Activated T-helper 2 cell treated with anti-CD3 and anti-CD28 coated beads, Interferon-gamma antibody, Interleukin-2, Interleukin-4, amounts not matched to agents 10 μg/mL and 5 μg/mL and 100 μg/mL, durations not matched to agents 14 hours and 24 hours and 36 hours (primary cell): ENCODE results near the gene AGAP1. TPM values are rescaled to one million over a fixed set of nuclear protein-coding genes. Genes with fewer than 3 reads are reported as not detected.

Experiments
- DNase-seq: peaks from one replicate; pipeline ENCODE4 v3.0.0; 2021; ENCODE audit warnings: low spot score
- H3K27ac Mint-ChIP-seq: one replicate; pipeline ENCODE4 v1.8.0; 2021; ENCODE audit warnings: mixed read lengths
- H3K27me3 Mint-ChIP-seq: one replicate; pipeline ENCODE4 v1.8.0; 2021; ENCODE audit warnings: low read depth, mixed read lengths
- H3K36me3 Mint-ChIP-seq: one replicate; pipeline ENCODE4 v1.8.0; 2021; ENCODE audit warnings: low read depth, mixed read lengths
- H3K4me1 Mint-ChIP-seq: one replicate; pipeline ENCODE4 v1.8.0; 2021; ENCODE audit warnings: low read depth, mixed read lengths
- H3K4me3 Mint-ChIP-seq: one replicate; pipeline ENCODE4 v1.8.0; 2021; ENCODE audit warnings: low read depth, mild to moderate bottlenecking, moderate library complexity, mixed read lengths
- H3K9me3 Mint-ChIP-seq: one replicate; pipeline ENCODE4 v1.8.0; 2021; ENCODE audit warnings: mixed read lengths
- intact Hi-C: fragments of 100-400 bp; cut with micrococcal nuclease; formaldehyde crosslinking; loops from one replicate; pipeline ENCODE4 v1.15.1; 2023
- total RNA-seq: library from RNA; stranded (reverse); gene quantifications from 2 replicates; pipeline ENCODE4 v1.2.3, GENCODE V29; 2022

AGAP1 gene
- total RNA-seq, 1 donor from 2014 or later, result 1.8 TPM

DNA sequence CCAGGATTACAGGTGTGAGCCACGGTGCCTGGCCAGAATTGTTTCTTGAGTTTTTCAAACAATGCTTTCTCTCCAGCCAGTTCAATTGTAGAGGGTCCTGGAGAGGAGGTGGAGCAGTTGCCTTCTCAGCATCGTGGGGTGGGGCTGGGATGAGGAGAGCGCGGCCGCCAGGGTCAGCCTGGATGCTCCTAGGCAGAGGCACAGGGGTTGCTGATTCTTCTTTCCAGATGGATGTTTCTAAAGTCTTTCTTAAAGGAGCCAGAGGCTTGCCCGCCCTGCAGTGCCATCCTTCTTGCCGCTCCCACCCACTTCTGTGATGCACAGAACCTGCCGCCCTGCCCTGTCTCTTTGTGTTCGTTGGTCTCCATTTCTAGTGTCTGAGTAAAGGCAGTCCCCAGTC is 61.1 kb downstream of the AGAP1 start:
- no peaks in the 10 kb centered on the region for H3K9me3 Mint-ChIP-seq
- DNase-seq, result no peak
- no peaks in the 10 kb centered on the region for H3K4me1 Mint-ChIP-seq
- no peak overlapping the region for H3K27ac Mint-ChIP-seq
- intact Hi-C loops, result no loop called here
- no peak overlapping the region for H3K4me3 Mint-ChIP-seq
- peaks cover 5% of the 10 kb centered on the region for H3K27me3 Mint-ChIP-seq
- no peaks in the 10 kb centered on the region for H3K36me3 Mint-ChIP-seq

DNA sequence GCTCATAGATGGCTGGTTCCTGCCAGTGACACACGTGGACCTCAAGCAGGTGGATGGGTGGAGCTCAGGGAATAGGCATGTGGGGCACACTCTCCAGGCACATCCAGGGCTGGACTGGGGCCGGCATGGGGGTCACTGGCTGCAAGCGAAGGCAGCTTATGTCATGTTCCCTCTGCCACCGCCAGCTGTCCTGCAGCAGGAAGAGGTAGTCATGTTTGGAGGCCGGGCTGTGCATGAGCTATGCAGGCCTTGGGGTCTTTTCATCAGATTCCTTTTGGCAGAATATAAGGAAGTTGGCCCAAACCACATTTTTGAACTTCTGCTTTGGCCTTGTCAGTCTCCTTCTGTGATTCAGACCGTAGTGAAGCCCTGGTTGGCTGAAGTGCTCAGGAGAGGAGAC is 61.5 kb downstream of the AGAP1 start:
- no peaks in the 10 kb centered on the region for H3K4me1 Mint-ChIP-seq
- no peak overlapping the region for H3K4me3 Mint-ChIP-seq
- intact Hi-C loops, result no loop called here
- no peak for DNase-seq
- peaks cover 5% of the 10 kb centered on the region for H3K27me3 Mint-ChIP-seq
- H3K9me3 Mint-ChIP-seq, result no peaks in the 10 kb centered on the region
- H3K27ac Mint-ChIP-seq, result no peak overlapping the region
- no peaks in the 10 kb centered on the region for H3K36me3 Mint-ChIP-seq

- H3K4me1 Mint-ChIP-seq, result no peaks in the 10 kb centered on the region
- H3K27me3 Mint-ChIP-seq, result peaks cover 5% of the 10 kb centered on the region
- intact Hi-C loops, result no loop called here
- H3K36me3 Mint-ChIP-seq, result no peaks in the 10 kb centered on the region
- H3K4me3 Mint-ChIP-seq, result no peak overlapping the region
- DNase-seq, result no peak
- no peaks in the 10 kb centered on the region for H3K9me3 Mint-ChIP-seq
- no peak overlapping the region for H3K27ac Mint-ChIP-seq
Observed at GRCh38 chr2:235556086-235556485, 62.2 kb downstream of the AGAP1 start.

- intact Hi-C loops, result no loop called here
- no peaks in the 10 kb centered on the region for H3K9me3 Mint-ChIP-seq
- no peak overlapping the region for H3K27ac Mint-ChIP-seq
- H3K36me3 Mint-ChIP-seq, result no peaks in the 10 kb centered on the region
- H3K4me3 Mint-ChIP-seq, result no peak overlapping the region
- no peak for DNase-seq
- H3K4me1 Mint-ChIP-seq, result no peaks in the 10 kb centered on the region
- H3K27me3 Mint-ChIP-seq, result peaks cover 4% of the 10 kb centered on the region
Observed at GRCh38 chr2:235556901-235557300, 63.1 kb downstream of the AGAP1 start.

GRCh38 chr2:235557903-235558302 is 64.1 kb downstream of the AGAP1 start:
- Mint-ChIP-seq H3K9me3 (no peaks in the 10 kb centered on the region), H3K27me3 (no peaks in the 10 kb centered on the region), H3K4me3 (no peak overlapping the region), H3K4me1 (no peaks in the 10 kb centered on the region), H3K36me3 (no peaks in the 10 kb centered on the region), H3K27ac (no peak overlapping the region)
- DNase-seq, result no peak
- intact Hi-C loops, result no loop called here

DNA sequence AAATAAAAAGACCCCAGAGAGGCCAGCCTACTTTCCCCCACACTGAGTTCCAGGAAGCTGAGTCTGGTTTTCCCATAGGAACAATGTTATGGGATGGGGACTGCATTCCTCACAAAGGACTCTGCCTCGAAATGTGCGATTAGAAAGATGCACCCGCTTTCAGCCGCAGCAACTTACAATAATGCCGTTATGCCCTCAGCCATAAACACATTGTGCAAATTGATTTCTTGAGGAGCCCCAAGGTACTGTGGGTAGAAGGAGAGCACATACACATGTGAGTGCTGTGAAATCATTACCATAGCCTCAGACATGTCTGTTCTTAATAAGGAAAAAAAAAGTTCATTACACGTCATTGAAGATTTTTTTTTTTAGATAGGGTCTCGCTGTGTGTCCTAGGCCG is 64.7 kb downstream of the AGAP1 start:
- Mint-ChIP-seq H3K36me3 (no peaks in the 10 kb centered on the region), H3K27me3 (no peaks in the 10 kb centered on the region), H3K4me1 (no peaks in the 10 kb centered on the region), H3K4me3 (no peak overlapping the region), H3K27ac (no peak overlapping the region), H3K9me3 (no peaks in the 10 kb centered on the region)
- no peak for DNase-seq
- intact Hi-C loops, result no loop called here

DNA sequence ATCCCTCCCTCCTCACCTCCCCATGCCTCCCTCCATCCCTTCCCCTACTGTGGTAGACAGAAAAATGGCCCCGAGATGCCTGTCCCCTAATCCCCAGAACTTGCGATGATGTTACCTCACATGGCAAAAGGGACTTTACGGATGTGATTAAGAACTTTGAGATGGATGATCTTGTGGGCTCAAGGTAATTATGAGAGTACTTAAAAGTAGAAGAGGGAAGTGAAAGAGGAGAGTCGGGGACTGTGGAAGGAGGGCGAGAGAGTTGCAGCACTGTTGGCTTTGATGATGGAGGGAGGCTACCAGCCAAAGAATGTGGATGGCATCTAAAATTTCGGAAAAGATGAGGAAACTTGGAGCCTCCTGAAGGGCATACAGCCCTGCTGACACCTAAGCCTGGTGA is 66.5 kb downstream of the AGAP1 start:
- H3K27ac Mint-ChIP-seq, result no peak overlapping the region
- intact Hi-C loops, result no loop called here
- no peak overlapping the region for H3K4me3 Mint-ChIP-seq
- H3K4me1 Mint-ChIP-seq, result no peaks in the 10 kb centered on the region
- H3K27me3 Mint-ChIP-seq, result no peaks in the 10 kb centered on the region
- no peaks in the 10 kb centered on the region for H3K36me3 Mint-ChIP-seq
- no peaks in the 10 kb centered on the region for H3K9me3 Mint-ChIP-seq
- DNase-seq, result no peak

DNA sequence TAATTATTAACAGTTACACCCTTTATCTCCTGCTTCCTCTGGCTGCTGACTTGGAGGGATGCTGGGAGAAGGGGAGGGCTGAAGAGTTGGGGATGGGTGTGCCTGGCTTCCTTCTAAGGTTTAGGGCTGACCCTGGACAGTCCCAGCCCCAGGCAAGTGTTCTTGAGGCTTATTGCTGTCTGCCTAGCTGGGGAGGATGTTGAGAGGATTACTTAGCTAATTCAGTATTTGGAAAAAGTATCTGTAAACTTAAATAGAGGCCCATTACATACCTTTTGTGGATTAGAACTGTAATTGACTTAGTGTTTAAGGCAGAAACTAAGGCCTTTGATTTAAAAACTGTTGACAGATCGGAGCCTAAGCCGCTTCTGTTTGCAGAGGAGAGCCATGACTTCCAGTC is 67.6 kb downstream of the AGAP1 start:
- no peak overlapping the region for H3K27ac Mint-ChIP-seq
- intact Hi-C loops, result no loop called here
- no peak for DNase-seq

GRCh38 chr2:235562065-235562747 is 68.4 kb downstream of the AGAP1 start:
- no peaks in the 10 kb centered on the region for H3K4me1 Mint-ChIP-seq
- DNase-seq, result no peak
- no peaks in the 10 kb centered on the region for H3K36me3 Mint-ChIP-seq
- H3K27ac Mint-ChIP-seq, result no peak overlapping the region
- H3K9me3 Mint-ChIP-seq, result no peaks in the 10 kb centered on the region
- H3K27me3 Mint-ChIP-seq, result no peaks in the 10 kb centered on the region
- intact Hi-C loops, result no loop called here
- no peak overlapping the region for H3K4me3 Mint-ChIP-seq

More for the DNA sequence above, 67.6 kb downstream of the AGAP1 start:
- no peaks in the 10 kb centered on the region for H3K9me3 Mint-ChIP-seq
- no peaks in the 10 kb centered on the region for H3K36me3 Mint-ChIP-seq
- no peaks in the 10 kb centered on the region for H3K4me1 Mint-ChIP-seq
- no peak overlapping the region for H3K4me3 Mint-ChIP-seq
- no peaks in the 10 kb centered on the region for H3K27me3 Mint-ChIP-seq

DNA sequence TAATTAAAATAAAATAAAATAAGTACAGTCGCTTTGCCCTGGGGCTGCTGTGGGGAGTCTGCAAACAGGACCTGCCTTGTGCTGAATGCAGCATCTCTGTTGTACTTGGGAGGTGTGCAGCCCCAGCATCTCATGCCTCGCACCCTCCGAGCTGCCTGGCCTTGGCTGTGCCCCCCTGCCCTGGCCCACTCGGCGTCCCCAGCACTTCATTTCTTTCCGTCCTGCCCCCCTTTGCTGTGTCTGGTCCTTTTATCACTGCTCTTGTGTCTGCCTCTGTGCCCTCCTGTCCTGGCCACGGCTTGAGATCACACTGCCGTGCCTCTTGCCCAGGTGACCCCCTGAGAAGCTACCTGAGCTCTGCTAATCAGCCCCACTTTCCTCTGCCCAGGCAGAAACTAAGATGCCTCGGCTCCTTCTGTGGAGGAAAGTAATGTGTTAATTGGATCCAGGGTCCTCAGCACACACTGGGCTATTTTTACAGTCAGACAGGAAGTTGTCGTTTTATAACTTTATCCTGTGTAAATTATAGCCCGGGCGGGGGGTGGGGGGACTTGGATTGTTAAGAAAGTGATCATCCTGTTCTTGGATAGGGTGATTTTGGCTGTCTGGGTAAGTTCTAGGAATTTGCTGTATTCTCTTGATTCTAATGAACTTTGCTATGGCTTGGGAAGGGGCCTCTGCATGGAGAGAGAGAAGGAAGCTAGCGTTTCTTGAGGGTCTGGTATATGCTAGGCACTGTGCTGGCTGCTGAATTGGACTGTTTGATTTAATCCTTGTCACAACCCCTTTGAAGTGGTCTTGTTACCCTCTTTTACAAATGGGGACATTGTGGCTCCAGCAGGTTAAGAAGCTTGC is 69.4 kb downstream of the AGAP1 start:
- intact Hi-C loops, result no loop called here
- Mint-ChIP-seq H3K27me3 (no peaks in the 10 kb centered on the region), H3K36me3 (no peaks in the 10 kb centered on the region), H3K4me3 (no peak overlapping the region), H3K4me1 (no peaks in the 10 kb centered on the region), H3K9me3 (no peaks in the 10 kb centered on the region), H3K27ac (no peak overlapping the region)
- DNase-seq, result no peak

GRCh38 chr2:235564066-235564465 is 70.2 kb downstream of the AGAP1 start:
- Mint-ChIP-seq H3K9me3 (no peaks in the 10 kb centered on the region), H3K27me3 (no peaks in the 10 kb centered on the region), H3K4me3 (no peak overlapping the region), H3K27ac (no peak overlapping the region), H3K4me1 (no peaks in the 10 kb centered on the region), H3K36me3 (no peaks in the 10 kb centered on the region)
- no peak for DNase-seq
- intact Hi-C loops, result no loop called here

- Mint-ChIP-seq H3K4me1 (no peaks in the 10 kb centered on the region), H3K27ac (no peak overlapping the region), H3K4me3 (no peak overlapping the region), H3K9me3 (no peaks in the 10 kb centered on the region), H3K36me3 (no peaks in the 10 kb centered on the region), H3K27me3 (no peaks in the 10 kb centered on the region)
- intact Hi-C loops, result no loop called here
- no peak for DNase-seq
Observed at GRCh38 chr2:235564884-235565530, 71.2 kb downstream of the AGAP1 start.

GRCh38 chr2:235566415-235566814 is 72.6 kb downstream of the AGAP1 start:
- Mint-ChIP-seq H3K27ac (no peak overlapping the region), H3K4me3 (no peak overlapping the region), H3K4me1 (no peaks in the 10 kb centered on the region), H3K9me3 (no peaks in the 10 kb centered on the region), H3K27me3 (no peaks in the 10 kb centered on the region), H3K36me3 (no peaks in the 10 kb centered on the region)
- intact Hi-C loops, result no loop called here
- no peak for DNase-seq
